ENCODE results near the gene GRPEL1.

GRCh38 chr4:7054106-7054880 is 13.6 kb downstream of the GRPEL1 start:
- TF ChIP-seq EP300 (IDR thresholded peaks at IDR 0.05; ENCODE audit: borderline replicate concordance in 1 of 2, low read depth in 1 of 2, low read length in 1 of 2) (no peak), JUND (IDR thresholded peaks at IDR 0.05) (no peak)

All from SK-N-SH (cell line).